CD14-positive monocyte (primary cell): Measurements from ENCODE around the gene CRIP2. TPM values are rescaled to one million over a fixed set of nuclear protein-coding genes. Genes with fewer than 3 reads are reported as not detected.
A peak's percentile ranks its signal among the peaks of the same experiment; 100 is the strongest.

Experiments
- DNase-seq, 3 donors: peaks; one replicate each; pipeline ENCODE4 v3.0.0-alpha.2; 2011 to 2022
- H2AFZ ChIP-seq: 2 replicates; pipeline ENCODE4 v1.6.0; 2012; ENCODE audit warnings: mild to moderate bottlenecking, low read depth, low read length, inconsistent platforms; ENCODE audit not compliant: insufficient read depth, poor library complexity, severe bottlenecking
- H3K27ac ChIP-seq, 2 donors: 1 replicate in 1 of 2; 2 replicates in 1 of 2; pipeline ENCODE4 v1.5.1; 2012 to 2013; ENCODE audit warnings: low read length in 2 of 2, control low read depth in 1 of 2, inconsistent platforms in 1 of 2, low read depth in 1 of 2, mild to moderate bottlenecking in 1 of 2
- H3K27me3 ChIP-seq, 2 donors: one replicate each; pipeline versions ENCODE4 v1.6.0 to v1.6.1; 2011 to 2013; ENCODE audit warnings: low read length in 2 of 2; ENCODE audit not compliant: control insufficient read depth in 2 of 2, insufficient read depth in 2 of 2
- H3K36me3 ChIP-seq, 2 donors: replicated peaks in 1 of 2; 1 replicate in 1 of 2; 2 replicates in 1 of 2; pipeline versions ENCODE4 v1.5.1 to v1.6.1; 2012 to 2013; ENCODE audit warnings: low read length in 2 of 2, control low read depth in 1 of 2, inconsistent platforms in 1 of 2, mild to moderate bottlenecking in 1 of 2; ENCODE audit not compliant: insufficient read depth in 2 of 2, control insufficient read depth in 1 of 2
- H3K4me1 ChIP-seq, 2 donors: 1 replicate in 1 of 2; 2 replicates in 1 of 2; pipeline versions ENCODE4 v1.5.1 to v1.6.1; 2012 to 2013; ENCODE audit warnings: low read length in 2 of 2, control low read depth in 1 of 2, inconsistent platforms in 1 of 2, mild to moderate bottlenecking in 1 of 2, moderate library complexity in 1 of 2; ENCODE audit not compliant: insufficient read depth in 2 of 2, control insufficient read depth in 1 of 2
- H3K4me2 ChIP-seq: replicated peaks from 2 replicates; pipeline ENCODE3; 2012; ENCODE audit warnings: low read length, moderate library complexity, mild to moderate bottlenecking; ENCODE audit not compliant: poor library complexity, severe bottlenecking; ENCODE audit errors: extremely low read depth
- H3K4me3 ChIP-seq, 3 experiments: fragments of 200-600 bp in 1 of 3; sonication (generic) in 1 of 3; replicated peaks in 1 of 3; 1 replicate in 2 of 3; 2 replicates in 1 of 3; pipeline ENCODE4 v1.5.1; 2011 to 2013; ENCODE audit warnings: low read length in 3 of 3, mild to moderate bottlenecking in 3 of 3, control low read depth in 2 of 3, low read depth in 2 of 3, inconsistent platforms in 1 of 3, moderate library complexity in 1 of 3
- H3K79me2 ChIP-seq: 2 replicates; pipeline ENCODE4 v1.6.0; 2012; ENCODE audit warnings: mild to moderate bottlenecking, control low read depth, inconsistent platforms, low read length, moderate library complexity; ENCODE audit not compliant: insufficient read depth
- H3K9ac ChIP-seq: 2 replicates; pipeline ENCODE4 v1.6.0; 2017; ENCODE audit warnings: low read length, mild to moderate bottlenecking; ENCODE audit not compliant: insufficient read depth, poor library complexity, severe bottlenecking
- H3K9me3 ChIP-seq, 2 donors: replicated peaks in 1 of 2; 1 replicate in 1 of 2; 2 replicates in 1 of 2; pipeline versions ENCODE4 v1.5.1 to v1.6.1; 2012 to 2013; ENCODE audit warnings: low read length in 2 of 2, control low read depth in 1 of 2; ENCODE audit not compliant: control insufficient read depth in 1 of 2, insufficient read depth in 1 of 2
- H4K20me1 ChIP-seq: 2 replicates; pipeline ENCODE4 v1.6.0; 2012; ENCODE audit warnings: mild to moderate bottlenecking, low read length, control low read depth, moderate library complexity; ENCODE audit not compliant: insufficient read depth
- H3K27ac Mint-ChIP-seq, 7 donors: one replicate each; pipeline ENCODE4 v1.8.0; 2020; ENCODE audit warnings: mild to moderate bottlenecking in 7 of 7, mixed read lengths in 7 of 7, moderate library complexity in 6 of 7, inconsistent platforms in 2 of 7
- H3K27me3 Mint-ChIP-seq, 3 donors: one replicate each; pipeline ENCODE4 v1.8.0; 2021 to 2022; ENCODE audit warnings: low read depth in 3 of 3, mild to moderate bottlenecking in 3 of 3, mixed read lengths in 3 of 3, moderate library complexity in 3 of 3, inconsistent platforms in 1 of 3
- H3K36me3 Mint-ChIP-seq, 2 donors: one replicate each; pipeline ENCODE4 v1.8.0; 2020; ENCODE audit warnings: mixed read lengths in 2 of 2, inconsistent platforms in 1 of 2, mild to moderate bottlenecking in 1 of 2
- H3K4me1 Mint-ChIP-seq: one replicate; pipeline ENCODE4 v1.8.0; 2020; ENCODE audit warnings: mild to moderate bottlenecking, mixed read lengths
- H3K4me3 Mint-ChIP-seq, 2 donors: one replicate each; pipeline ENCODE4 v1.8.0; 2020; ENCODE audit warnings: mild to moderate bottlenecking in 2 of 2, mixed read lengths in 2 of 2, moderate library complexity in 1 of 2
- H3K9me3 Mint-ChIP-seq, 7 donors: one replicate each; pipeline ENCODE4 v1.8.0; 2020 to 2022; ENCODE audit warnings: mixed read lengths in 7 of 7, mild to moderate bottlenecking in 6 of 7, moderate library complexity in 6 of 7, inconsistent platforms in 2 of 7
- WGBS: methylation state at CpG from one replicate; pipeline ENCODE4 v1.1.5; 2013; ENCODE audit warnings: missing lambda C conversion rate; ENCODE audit not compliant: insufficient coverage; 5-methylcytosine and 5-hydroxymethylcytosine counted together
- intact Hi-C, 2 donors: fragments of 100-400 bp; cut with micrococcal nuclease; formaldehyde crosslinking; loops; one replicate each; pipeline versions ENCODE4 v1.15.0 to v1.15.1; 2023
- polyA plus RNA-seq, 3 donors: library from polyadenylated mRNA; depleted of rRNA in 1 of 3; unstranded in 2 of 3; stranded (reverse) in 1 of 3; fragments of 300-500 nt in 2 of 3; fragments of >200 nt in 1 of 3; fragmentation: Illumina TruSeq in 2 of 3; gene quantifications; 1 replicate in 2 of 3; 2 replicates in 1 of 3; pipeline ENCODE4 v1.2.3, GENCODE V29; 2012 to 2021
- TF ChIP-seq, protein P1 (sequence below): fragments of 200-600 bp; IDR thresholded peaks from one replicate; pipeline ENCODE4 v1.8.0; 2022; ENCODE audit warnings: antibody characterized with exemption, mild to moderate bottlenecking

CRIP2 gene
- polyA plus RNA-seq, 3 donors: 2.1 to 4.0 (median 3.3) TPM

DNA sequence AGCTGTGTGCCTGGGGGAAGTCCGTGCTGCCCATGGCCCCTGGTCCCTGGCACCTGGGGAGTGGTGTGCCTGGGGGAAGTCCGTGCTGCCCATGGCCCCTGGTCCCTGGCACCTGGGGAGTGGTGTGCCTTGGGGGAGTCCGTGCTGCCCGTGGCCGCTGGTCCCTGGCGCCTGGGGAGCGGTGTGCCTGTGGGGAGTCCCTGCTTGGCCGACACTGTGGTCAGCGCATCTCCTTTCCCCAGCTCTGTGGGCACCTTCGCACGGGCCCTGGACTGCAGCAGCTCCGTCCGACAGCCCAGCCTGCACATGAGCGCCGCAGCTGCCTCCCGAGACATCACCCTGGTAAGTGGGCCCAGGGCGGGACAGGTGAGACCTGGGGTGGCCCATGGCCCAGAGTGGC is 14.5 kb upstream of the CRIP2 start:
- DNase-seq: no peak
- no peaks in the 10 kb centered on the region for H3K4me1 Mint-ChIP-seq
- Histone ChIP-seq H4K20me1 (peaks cover 4% of the 10 kb centered on the region), H3K79me2 (no peaks in the 10 kb centered on the region), H3K4me1 (no peaks in the 10 kb centered on the region), H3K27ac (no peak overlapping the region), H3K36me3 (peaks cover 60 to 77% of the 10 kb centered on the region in 2 donors), H3K9ac (no peak overlapping the region), H3K4me2 (no peak overlapping the region), H3K27me3 (no peaks in the 10 kb centered on the region), H3K9me3 (no peaks in the 10 kb centered on the region), H2AFZ (no peak overlapping the region), H3K4me3 (no peak overlapping the region)
- peaks cover 32 to 68% of the 10 kb centered on the region in 2 donors for H3K36me3 Mint-ChIP-seq
- no peaks in the 10 kb centered on the region for H3K27me3 Mint-ChIP-seq
- intact Hi-C loops: no loop called here
- over 99% methylated on average over 17 of the region's 17 CpGs for WGBS
- TF ChIP-seq, protein P1, sequence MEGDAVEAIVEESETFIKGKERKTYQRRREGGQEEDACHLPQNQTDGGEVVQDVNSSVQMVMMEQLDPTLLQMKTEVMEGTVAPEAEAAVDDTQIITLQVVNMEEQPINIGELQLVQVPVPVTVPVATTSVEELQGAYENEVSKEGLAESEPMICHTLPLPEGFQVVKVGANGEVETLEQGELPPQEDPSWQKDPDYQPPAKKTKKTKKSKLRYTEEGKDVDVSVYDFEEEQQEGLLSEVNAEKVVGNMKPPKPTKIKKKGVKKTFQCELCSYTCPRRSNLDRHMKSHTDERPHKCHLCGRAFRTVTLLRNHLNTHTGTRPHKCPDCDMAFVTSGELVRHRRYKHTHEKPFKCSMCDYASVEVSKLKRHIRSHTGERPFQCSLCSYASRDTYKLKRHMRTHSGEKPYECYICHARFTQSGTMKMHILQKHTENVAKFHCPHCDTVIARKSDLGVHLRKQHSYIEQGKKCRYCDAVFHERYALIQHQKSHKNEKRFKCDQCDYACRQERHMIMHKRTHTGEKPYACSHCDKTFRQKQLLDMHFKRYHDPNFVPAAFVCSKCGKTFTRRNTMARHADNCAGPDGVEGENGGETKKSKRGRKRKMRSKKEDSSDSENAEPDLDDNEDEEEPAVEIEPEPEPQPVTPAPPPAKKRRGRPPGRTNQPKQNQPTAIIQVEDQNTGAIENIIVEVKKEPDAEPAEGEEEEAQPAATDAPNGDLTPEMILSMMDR: no peak
- no peak overlapping the region for H3K4me3 Mint-ChIP-seq
- no peak overlapping the region for H3K27ac Mint-ChIP-seq
- no peaks in the 10 kb centered on the region for H3K9me3 Mint-ChIP-seq

DNA sequence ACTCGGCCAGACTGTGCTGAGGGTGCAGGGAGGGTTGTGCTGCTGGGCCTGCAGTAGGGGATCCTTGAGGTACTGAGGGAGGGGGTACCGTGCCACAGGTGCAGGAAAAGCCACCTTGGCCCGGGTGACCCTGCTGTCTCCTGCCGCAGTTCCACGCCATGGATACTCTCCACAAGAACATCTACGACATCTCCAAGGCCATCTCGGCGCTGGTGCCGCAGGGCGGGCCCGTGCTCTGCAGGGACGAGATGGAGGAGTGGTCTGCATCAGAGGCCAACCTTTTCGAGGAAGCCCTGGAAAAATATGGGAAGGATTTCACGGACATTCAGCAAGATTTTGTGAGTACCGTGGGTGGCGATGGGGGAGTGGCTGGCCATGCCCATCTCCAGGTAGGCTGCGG is 14.0 kb upstream of the CRIP2 start:
- Mint-ChIP-seq H3K36me3 (peaks cover 29 to 66% of the 10 kb centered on the region in 2 donors), H3K4me3 (no peak overlapping the region), H3K27me3 (no peaks in the 10 kb centered on the region), H3K9me3 (no peaks in the 10 kb centered on the region), H3K27ac (peak overlapping the region in 1 of 7 donors; percentile 33), H3K4me1 (no peaks in the 10 kb centered on the region)
- H3K27ac ChIP-seq: no peak overlapping the region
- H3K9ac ChIP-seq: no peak overlapping the region
- DNase-seq: no peak
- H2AFZ ChIP-seq: no peak overlapping the region
- H3K9me3 ChIP-seq: no peaks in the 10 kb centered on the region
- no peaks in the 10 kb centered on the region for H3K27me3 ChIP-seq
- H3K79me2 ChIP-seq: no peaks in the 10 kb centered on the region
- H3K4me2 ChIP-seq: no peak overlapping the region
- peaks cover 4% of the 10 kb centered on the region for H4K20me1 ChIP-seq
- H3K4me1 ChIP-seq: no peaks in the 10 kb centered on the region
- H3K4me3 ChIP-seq: no peak overlapping the region
- peaks cover 60 to 77% of the 10 kb centered on the region in 2 donors for H3K36me3 ChIP-seq
- TF ChIP-seq, protein P1: no peak
- WGBS: 96% methylated on average over 12 of the region's 17 CpGs
- intact Hi-C loops: no loop called here
